ENCODE data around the gene RTN3.

Gene RTN3

GRCh38 chr11:63761931-63762653 lies 80.8 kb downstream of the RTN3 start:
- TF ChIP-seq CTCF (IDR thresholded peaks at IDR 0.05) = no peak
- TF ChIP-seq ZFX (IDR thresholded peaks at IDR 0.05; ENCODE audit: borderline replicate concordance) = no peak
- peak overlapping the region; percentile 83 for H3K27ac ChIP-seq

DNA sequence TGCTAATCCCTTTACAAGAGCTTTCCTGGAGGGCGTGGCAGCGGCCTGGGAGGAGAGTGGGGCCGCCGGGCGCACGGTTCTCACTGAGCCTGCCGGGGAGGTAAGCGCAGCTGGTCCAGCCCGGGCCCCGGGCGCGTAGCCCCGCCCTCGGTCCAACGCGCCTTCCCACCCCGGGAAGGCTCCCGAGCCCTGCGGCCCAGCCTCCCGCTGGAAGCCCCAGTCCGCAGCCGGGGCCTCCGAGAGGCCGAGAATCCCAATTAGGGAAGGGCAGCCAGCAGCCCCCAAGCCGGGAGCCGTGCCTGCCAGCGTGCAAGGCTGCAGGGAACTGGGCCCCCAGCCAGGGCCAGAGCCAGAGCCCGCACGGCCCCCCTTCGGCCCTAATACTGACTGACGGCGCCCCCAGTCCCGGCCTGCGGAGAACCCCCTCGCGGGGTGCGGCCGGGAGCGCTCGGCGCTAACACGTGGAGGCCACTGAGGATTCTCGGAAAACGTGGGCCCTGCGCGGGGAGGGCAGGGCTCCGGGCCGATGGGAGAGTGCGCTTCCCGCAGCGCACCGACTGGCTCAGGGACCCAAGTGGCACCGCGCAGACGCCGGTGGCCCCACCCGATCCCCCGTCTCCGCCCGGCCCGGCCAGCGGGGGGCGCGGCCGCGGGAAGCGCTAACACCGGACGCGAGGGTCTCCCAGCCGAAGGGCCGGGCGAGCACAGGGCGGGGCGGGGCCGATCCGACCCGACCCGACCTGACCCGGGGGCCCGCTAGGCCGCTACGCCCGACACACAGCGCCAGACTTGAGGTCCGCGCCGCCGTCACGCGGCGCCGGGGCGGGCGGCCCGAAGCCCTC lies 81.6 kb downstream of the RTN3 start:
- H3K27ac ChIP-seq = peak overlapping the region; percentile 83

DNA sequence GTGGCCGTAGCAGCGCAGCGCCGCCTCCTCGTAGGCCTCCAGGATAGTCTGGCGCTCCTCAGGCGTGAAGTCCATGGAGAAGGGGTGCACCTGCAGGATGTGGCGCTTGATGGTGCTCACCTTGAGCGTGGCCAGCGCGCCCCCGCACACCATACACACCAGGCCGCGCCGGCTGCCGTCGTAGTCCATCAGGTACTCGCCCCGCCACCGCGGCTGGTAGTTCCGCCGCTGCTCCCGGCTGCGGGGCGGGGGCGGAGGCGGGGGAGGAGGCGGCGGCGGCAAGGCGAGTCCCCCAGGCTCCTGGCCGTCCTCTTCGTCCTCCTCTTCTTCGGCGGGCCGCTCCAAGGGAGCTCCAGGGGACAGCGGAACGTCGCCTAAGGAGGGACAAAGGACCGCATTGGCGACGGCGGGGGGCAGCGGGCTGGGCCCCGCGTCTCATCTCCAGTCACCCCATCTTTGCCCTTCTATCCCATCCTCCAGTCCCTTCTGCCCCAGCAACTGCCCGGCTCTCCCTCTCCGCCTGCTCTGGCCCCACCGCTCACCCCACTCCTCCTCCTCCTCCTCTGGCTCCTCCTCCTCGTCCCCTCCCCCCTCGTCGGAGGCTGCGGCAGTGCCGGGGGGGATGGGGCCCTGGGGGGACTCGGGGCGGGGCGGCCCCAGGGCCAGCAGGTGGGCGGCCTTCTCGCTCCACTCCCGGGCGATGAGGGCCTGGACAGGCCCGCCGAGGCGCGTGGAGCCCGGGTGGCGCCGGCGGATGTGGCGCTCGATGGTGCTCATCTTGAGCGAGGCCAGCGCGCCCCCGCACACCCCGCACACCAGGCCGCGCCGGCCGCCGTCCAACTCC lies 82.4 kb downstream of the RTN3 start:
- 0 out of 2 replicates have a peak, but pooled peaks have one; percentile 0 for TF ChIP-seq CTCF (IDR thresholded peaks at IDR 0.05)
- no peak for TF ChIP-seq ZFX (IDR thresholded peaks at IDR 0.05; ENCODE audit: borderline replicate concordance)
- peak overlapping the region; percentile 83 for H3K27ac ChIP-seq

More for the DNA sequence above, 81.6 kb downstream of the RTN3 start:
- TF ChIP-seq ZFX (IDR thresholded peaks at IDR 0.05; ENCODE audit: borderline replicate concordance) (no peak), CTCF (IDR thresholded peaks at IDR 0.05) (peak; percentile 36)

DNA sequence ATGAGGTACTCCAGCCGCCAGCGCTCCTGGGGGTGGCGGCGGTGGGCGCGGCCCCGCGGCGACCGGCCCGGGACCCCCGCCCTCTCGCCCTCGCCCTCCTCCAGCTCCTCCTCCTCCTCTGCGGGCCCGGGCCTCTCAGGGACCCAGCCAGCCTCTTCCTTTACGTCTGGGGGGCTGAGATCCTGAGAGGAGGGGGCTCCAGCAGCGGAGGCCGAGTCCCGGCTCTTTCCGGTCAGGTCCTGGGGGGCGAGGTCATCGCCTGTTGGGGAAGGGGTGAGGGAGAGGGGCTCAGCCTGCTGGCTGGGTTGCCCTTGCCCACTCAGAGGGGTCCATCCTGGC lies 83.0 kb downstream of the RTN3 start:
- peak overlapping the region; percentile 83 for H3K27ac ChIP-seq
- no peak for TF ChIP-seq ZFX (IDR thresholded peaks at IDR 0.05; ENCODE audit: borderline replicate concordance)
- no peak for TF ChIP-seq CTCF (IDR thresholded peaks at IDR 0.05)

- peak overlapping the region; percentile 83 for H3K27ac ChIP-seq
- no peak for TF ChIP-seq ZFX (IDR thresholded peaks at IDR 0.05; ENCODE audit: borderline replicate concordance)
- no peak for TF ChIP-seq CTCF (IDR thresholded peaks at IDR 0.05)
Observed at GRCh38 chr11:63764679-63765647, 83.7 kb downstream of the RTN3 start.

DNA sequence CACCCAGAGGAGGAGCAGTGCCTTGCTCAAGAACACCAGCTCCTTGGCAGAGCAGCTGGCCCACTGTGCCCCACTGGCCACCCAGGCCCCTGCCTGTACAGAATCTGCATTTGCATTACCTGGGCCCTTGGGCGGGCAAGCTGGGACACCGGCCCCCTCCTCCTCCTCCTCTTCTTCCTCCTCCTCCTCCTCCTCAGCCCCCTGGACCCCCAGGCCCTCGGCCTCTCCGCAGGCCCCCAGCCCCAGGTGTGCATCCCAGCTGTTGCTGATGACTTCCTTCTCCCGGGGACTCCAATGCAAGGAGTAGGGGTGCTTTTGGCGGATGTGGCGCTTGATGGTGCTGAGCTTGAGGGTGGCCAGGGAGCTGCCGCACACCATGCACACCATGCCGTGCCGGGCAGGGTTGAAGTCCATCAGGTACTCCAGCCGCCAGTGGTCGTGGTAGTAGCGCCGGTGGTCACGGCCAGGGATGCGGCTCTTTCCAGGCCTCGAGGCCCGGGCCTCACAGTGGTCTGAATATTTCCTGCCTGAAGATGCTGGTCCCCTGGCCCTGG lies 84.5 kb downstream of the RTN3 start:
- TF ChIP-seq ZFX (IDR thresholded peaks at IDR 0.05; ENCODE audit: borderline replicate concordance) (no peak), CTCF (IDR thresholded peaks at IDR 0.05) (no peak)
- H3K27ac ChIP-seq = peak overlapping the region; percentile 83

Measured in 22Rv1 (cell line).